ENCODE results near the gene GARIN5A.

DNA sequence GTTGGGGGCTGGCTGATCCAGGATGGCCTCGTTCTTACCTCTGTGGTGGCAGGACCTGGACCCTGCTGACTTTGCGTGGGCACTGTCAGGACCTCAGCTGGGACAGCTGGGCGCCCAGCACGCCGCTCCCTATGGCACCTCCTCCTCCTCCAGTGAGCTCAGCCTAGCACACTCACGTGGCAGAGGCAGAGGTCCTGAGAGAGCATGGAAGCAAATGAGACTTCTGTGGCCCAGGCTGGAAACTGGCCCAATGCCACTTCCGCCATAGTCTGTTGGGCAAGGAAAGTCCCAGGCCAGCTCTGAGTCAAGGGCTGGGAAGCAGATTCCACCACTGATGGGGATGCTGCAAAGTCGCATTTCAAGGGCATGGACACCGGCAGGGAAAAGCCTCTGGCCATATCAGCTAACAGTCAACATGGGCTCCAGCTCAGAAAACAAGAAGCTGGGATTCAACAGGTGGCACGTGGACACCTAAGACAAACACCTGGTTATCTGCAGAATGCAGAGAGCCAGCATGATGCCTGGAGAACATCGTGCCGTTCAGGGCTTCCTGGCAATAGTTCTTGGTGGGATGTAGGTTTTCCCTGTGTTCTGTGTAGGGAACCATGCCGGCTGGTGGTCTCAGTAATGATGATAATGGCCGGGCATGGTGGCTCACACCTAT, 27.3 kb downstream of the GARIN5A start:
- TF ChIP-seq SMAD4 (CRISPR knock-in tag; IDR thresholded peaks at IDR 0.05) (no peak), SP1 (CRISPR knock-in tag; conservative IDR thresholded peaks at IDR 0.05) (no peak), ZNF416 (CRISPR knock-in tag; IDR thresholded peaks at IDR 0.05) (no peak), MAX (CRISPR knock-in tag; IDR thresholded peaks at IDR 0.05) (no peak)
- TF ChIP-seq, protein P1, sequence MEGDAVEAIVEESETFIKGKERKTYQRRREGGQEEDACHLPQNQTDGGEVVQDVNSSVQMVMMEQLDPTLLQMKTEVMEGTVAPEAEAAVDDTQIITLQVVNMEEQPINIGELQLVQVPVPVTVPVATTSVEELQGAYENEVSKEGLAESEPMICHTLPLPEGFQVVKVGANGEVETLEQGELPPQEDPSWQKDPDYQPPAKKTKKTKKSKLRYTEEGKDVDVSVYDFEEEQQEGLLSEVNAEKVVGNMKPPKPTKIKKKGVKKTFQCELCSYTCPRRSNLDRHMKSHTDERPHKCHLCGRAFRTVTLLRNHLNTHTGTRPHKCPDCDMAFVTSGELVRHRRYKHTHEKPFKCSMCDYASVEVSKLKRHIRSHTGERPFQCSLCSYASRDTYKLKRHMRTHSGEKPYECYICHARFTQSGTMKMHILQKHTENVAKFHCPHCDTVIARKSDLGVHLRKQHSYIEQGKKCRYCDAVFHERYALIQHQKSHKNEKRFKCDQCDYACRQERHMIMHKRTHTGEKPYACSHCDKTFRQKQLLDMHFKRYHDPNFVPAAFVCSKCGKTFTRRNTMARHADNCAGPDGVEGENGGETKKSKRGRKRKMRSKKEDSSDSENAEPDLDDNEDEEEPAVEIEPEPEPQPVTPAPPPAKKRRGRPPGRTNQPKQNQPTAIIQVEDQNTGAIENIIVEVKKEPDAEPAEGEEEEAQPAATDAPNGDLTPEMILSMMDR (IDR thresholded peaks at IDR 0.05) = no peak

All from WTC11 (cell line).